ENCODE measurements around the gene BCOR. TPM values are rescaled to one million over a fixed set of nuclear protein-coding genes. Genes with fewer than 3 reads are reported as not detected.

BCOR gene
- total RNA-seq, 1 donor from 2014 or later: 24.8 TPM

GRCh38 chrX:40058719-40059118 lies 39.0 kb downstream of the BCOR start:
- Mint-ChIP-seq H3K36me3 (ENCODE audit: unreplicated experiment) (peaks cover 21% of the 10 kb centered on the region), H3K4me3 (ENCODE audit: unreplicated experiment) (no peak overlapping the region), H3K27ac (ENCODE audit: unreplicated experiment) (peak overlapping the region; percentile 9), H3K9me3 (ENCODE audit: unreplicated experiment) (peaks cover 4% of the 10 kb centered on the region), H3K4me1 (ENCODE audit: unreplicated experiment) (peaks cover 5% of the 10 kb centered on the region), H3K27me3 (ENCODE audit: unreplicated experiment) (no peaks in the 10 kb centered on the region)
- no peak for DNase-seq (ENCODE audit: extremely low spot score, unreplicated experiment)
- no peak for TF ChIP-seq CTCF (IDR thresholded peaks at IDR 0.05)

GRCh38 chrX:40057405-40057804 lies 40.4 kb downstream of the BCOR start:
- peaks cover 26% of the 10 kb centered on the region for H3K36me3 Mint-ChIP-seq (ENCODE audit: unreplicated experiment)

GRCh38 chrX:40056420-40056819 lies 41.3 kb downstream of the BCOR start:
- H3K4me1 Mint-ChIP-seq (ENCODE audit: unreplicated experiment): no peaks in the 10 kb centered on the region
- H3K4me3 Mint-ChIP-seq (ENCODE audit: unreplicated experiment): no peak overlapping the region

More at GRCh38 chrX:40057405-40057804, 40.4 kb downstream of the BCOR start:
- Mint-ChIP-seq H3K9me3 (ENCODE audit: unreplicated experiment) (peaks cover 6% of the 10 kb centered on the region), H3K4me1 (ENCODE audit: unreplicated experiment) (no peaks in the 10 kb centered on the region), H3K27ac (ENCODE audit: unreplicated experiment) (no peak overlapping the region), H3K27me3 (ENCODE audit: unreplicated experiment) (no peaks in the 10 kb centered on the region), H3K4me3 (ENCODE audit: unreplicated experiment) (no peak overlapping the region)
- TF ChIP-seq CTCF (IDR thresholded peaks at IDR 0.05): no peak
- no peak for DNase-seq (ENCODE audit: extremely low spot score, unreplicated experiment)

GRCh38 chrX:40055495-40055894 lies 42.3 kb downstream of the BCOR start:
- Mint-ChIP-seq H3K9me3 (ENCODE audit: unreplicated experiment) (peaks cover 21% of the 10 kb centered on the region), H3K27ac (ENCODE audit: unreplicated experiment) (no peak overlapping the region), H3K27me3 (ENCODE audit: unreplicated experiment) (no peaks in the 10 kb centered on the region), H3K4me3 (ENCODE audit: unreplicated experiment) (no peak overlapping the region), H3K4me1 (ENCODE audit: unreplicated experiment) (no peaks in the 10 kb centered on the region), H3K36me3 (ENCODE audit: unreplicated experiment) (peaks cover 42% of the 10 kb centered on the region)
- TF ChIP-seq CTCF (IDR thresholded peaks at IDR 0.05): no peak
- no peak for DNase-seq (ENCODE audit: extremely low spot score, unreplicated experiment)

More at GRCh38 chrX:40056420-40056819, 41.3 kb downstream of the BCOR start:
- TF ChIP-seq CTCF (IDR thresholded peaks at IDR 0.05): no peak
- Mint-ChIP-seq H3K27me3 (ENCODE audit: unreplicated experiment) (no peaks in the 10 kb centered on the region), H3K36me3 (ENCODE audit: unreplicated experiment) (peaks cover 34% of the 10 kb centered on the region), H3K27ac (ENCODE audit: unreplicated experiment) (no peak overlapping the region), H3K9me3 (ENCODE audit: unreplicated experiment) (peaks cover 13% of the 10 kb centered on the region)
- DNase-seq (ENCODE audit: extremely low spot score, unreplicated experiment): no peak

- no peak overlapping the region for H3K4me3 Mint-ChIP-seq (ENCODE audit: unreplicated experiment)
- H3K4me1 Mint-ChIP-seq (ENCODE audit: unreplicated experiment): no peaks in the 10 kb centered on the region
- H3K36me3 Mint-ChIP-seq (ENCODE audit: unreplicated experiment): peaks cover 48% of the 10 kb centered on the region
- peaks cover 25% of the 10 kb centered on the region for H3K9me3 Mint-ChIP-seq (ENCODE audit: unreplicated experiment)
- H3K27ac Mint-ChIP-seq (ENCODE audit: unreplicated experiment): no peak overlapping the region
- TF ChIP-seq CTCF (IDR thresholded peaks at IDR 0.05): no peak
- H3K27me3 Mint-ChIP-seq (ENCODE audit: unreplicated experiment): no peaks in the 10 kb centered on the region
- DNase-seq (ENCODE audit: extremely low spot score, unreplicated experiment): no peak
Measured at GRCh38 chrX:40054793-40055192, 43.0 kb downstream of the BCOR start.
